BLaER1 treated with 17β-estradiol and CSF1 and Interleukin-3, amounts not matched to agents 10 nM and 100 nM (cell line): ENCODE data around the gene DNAJB11.

Experiments used
- H3K27ac ChIP-seq, 11 experiments: shearing (Covaris generic); formaldehyde crosslinking; 2 replicates each; pipeline ENCODE4 v1.8.1; 2022
- H3K27me3 ChIP-seq, 11 experiments: shearing (Covaris generic); formaldehyde crosslinking; 2 replicates each; pipeline ENCODE4 v1.8.1; 2022
- H3K36me3 ChIP-seq, 11 experiments: shearing (Covaris generic); formaldehyde crosslinking; 2 replicates each; pipeline ENCODE4 v1.8.1; 2022
- H3K4me1 ChIP-seq, 10 experiments: shearing (Covaris generic); formaldehyde crosslinking; 2 replicates each; pipeline ENCODE4 v1.8.1; 2022
- H3K4me2 ChIP-seq, 11 experiments: shearing (Covaris generic); formaldehyde crosslinking; 2 replicates each; pipeline ENCODE4 v1.8.1; 2022
- H3K4me3 ChIP-seq, 10 experiments: shearing (Covaris generic); formaldehyde crosslinking; 2 replicates each; pipeline ENCODE4 v1.8.1; 2022
- H3K9ac ChIP-seq, 11 experiments: shearing (Covaris generic); formaldehyde crosslinking; 2 replicates each; pipeline ENCODE4 v1.8.1; 2022
- H3K9me3 ChIP-seq, 11 experiments: shearing (Covaris generic); formaldehyde crosslinking; replicated peaks in 1 of 11; 2 replicates each; pipeline ENCODE4 v1.8.1; 2022
- H4K20me1 ChIP-seq, 11 experiments: shearing (Covaris generic); formaldehyde crosslinking; 2 replicates each; pipeline ENCODE4 v1.8.1; 2022
- Cebpa-rat ChIP-seq, 11 experiments: shearing (Covaris generic); IDR thresholded peaks; 2 replicates each; pipeline ENCODE4 v1.8.1; 2022

DNAJB11 gene

DNA sequence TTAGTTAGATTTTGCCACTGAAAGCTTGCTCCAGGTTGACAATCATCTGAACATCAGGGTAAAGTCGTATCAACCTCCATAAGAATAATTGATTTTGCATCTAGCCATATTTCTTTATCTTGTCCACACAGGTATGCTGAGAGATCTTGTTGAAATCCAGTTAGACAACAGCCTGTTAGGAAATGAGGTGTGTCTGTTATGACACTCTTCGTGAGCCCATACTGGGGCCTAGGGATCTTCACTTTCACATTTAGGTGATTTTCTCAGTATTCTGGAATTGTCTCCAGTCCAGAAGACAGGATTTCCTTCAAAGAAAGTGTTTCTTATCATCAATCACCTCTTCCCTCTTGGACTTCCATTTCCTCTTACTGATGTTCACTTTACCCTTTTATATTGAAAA lies 18.1 kb downstream of the DNAJB11 start:
- Histone ChIP-seq H4K20me1 (peaks cover 0 to 11% (median 0%) of the 10 kb centered on the region in 11 experiments; a peak in 2 of 22 replicates), H3K27me3 (no peaks in the 10 kb centered on the region), H3K9ac (no peak overlapping the region), H3K4me2 (no peak overlapping the region), H3K9me3 (no peaks in the 10 kb centered on the region), H3K27ac (no peak overlapping the region), H3K36me3 (peaks cover 28 to 44% (median 38%) of the 10 kb centered on the region in 11 experiments), H3K4me3 (no peak overlapping the region), H3K4me1 (no peaks in the 10 kb centered on the region)
- no peak for TF ChIP-seq Cebpa-rat (IDR thresholded peaks at IDR 0.05)

DNA sequence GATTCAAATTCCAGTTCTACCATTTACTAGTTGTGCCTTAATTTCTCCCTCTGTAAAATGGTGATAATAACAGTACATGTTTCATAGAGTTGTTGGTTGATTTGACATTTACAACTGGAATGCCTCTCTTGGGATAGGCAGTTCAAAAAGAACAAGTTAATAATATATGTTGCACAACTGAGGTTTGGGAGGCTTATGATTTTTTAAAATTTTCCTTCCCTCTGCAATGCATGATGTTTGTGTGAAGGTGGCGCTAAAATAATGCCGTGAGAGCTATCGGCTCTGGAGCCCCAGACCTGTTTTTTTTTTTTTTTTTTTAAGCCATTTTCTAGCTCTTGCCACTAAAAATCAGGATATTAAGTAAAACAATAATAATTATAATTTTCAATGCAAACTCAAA lies 18.6 kb downstream of the DNAJB11 start:
- Histone ChIP-seq H3K4me2 (no peak overlapping the region), H3K4me3 (no peak overlapping the region), H3K9me3 (no peaks in the 10 kb centered on the region), H3K4me1 (no peaks in the 10 kb centered on the region), H3K9ac (no peak overlapping the region), H3K27ac (no peak overlapping the region), H3K27me3 (no peaks in the 10 kb centered on the region), H3K36me3 (peaks cover 23 to 39% (median 33%) of the 10 kb centered on the region in 11 experiments), H4K20me1 (peaks cover 0 to 8% (median 0%) of the 10 kb centered on the region in 11 experiments; a peak in 2 of 22 replicates)
- TF ChIP-seq Cebpa-rat (IDR thresholded peaks at IDR 0.05), result no peak

DNA sequence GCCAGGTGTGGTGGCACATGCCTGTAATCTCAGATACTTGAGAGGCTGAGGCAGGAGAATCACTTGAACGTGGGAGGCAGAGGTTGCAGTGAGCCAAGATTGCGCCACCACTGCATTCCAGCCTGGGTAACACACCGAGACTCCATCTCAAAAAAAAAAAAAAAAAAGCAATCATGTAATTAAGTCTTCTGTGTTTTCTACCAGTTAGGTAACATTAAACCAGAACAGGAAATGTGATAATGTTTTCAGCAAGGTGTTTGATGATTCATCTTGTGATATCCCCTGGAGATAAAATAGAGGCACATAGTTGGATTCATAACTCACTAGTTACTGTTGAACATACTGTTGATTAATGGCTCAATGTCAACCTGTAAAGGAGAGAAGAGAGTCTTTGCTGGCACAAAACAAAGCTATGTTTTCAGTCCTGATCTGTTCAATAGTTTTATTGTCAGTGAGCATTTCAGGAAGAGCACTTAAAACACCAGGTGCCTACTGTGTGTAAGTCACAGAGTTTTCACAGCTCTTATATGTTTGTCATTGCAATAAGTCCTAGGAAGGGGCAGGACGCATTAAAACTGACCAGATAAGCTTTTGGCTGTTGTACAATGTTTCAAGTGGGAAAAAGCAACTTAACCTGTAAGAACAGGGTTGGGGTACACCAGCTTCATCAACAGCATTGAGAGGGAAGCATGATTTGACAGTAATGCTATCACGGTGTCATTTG lies 19.5 kb downstream of the DNAJB11 start:
- H3K27ac ChIP-seq, result no peak overlapping the region
- no peak overlapping the region for H3K4me3 ChIP-seq
- no peak overlapping the region for H3K9ac ChIP-seq
- H3K4me2 ChIP-seq, result no peak overlapping the region
- no peaks in the 10 kb centered on the region; a peak in 1 of 22 replicates for H4K20me1 ChIP-seq
- H3K36me3 ChIP-seq, result peaks cover 14 to 30% (median 24%) of the 10 kb centered on the region in 11 experiments
- H3K4me1 ChIP-seq, result no peaks in the 10 kb centered on the region
- no peak for TF ChIP-seq Cebpa-rat (IDR thresholded peaks at IDR 0.05)
- H3K9me3 ChIP-seq, result no peaks in the 10 kb centered on the region
- no peaks in the 10 kb centered on the region for H3K27me3 ChIP-seq

DNA sequence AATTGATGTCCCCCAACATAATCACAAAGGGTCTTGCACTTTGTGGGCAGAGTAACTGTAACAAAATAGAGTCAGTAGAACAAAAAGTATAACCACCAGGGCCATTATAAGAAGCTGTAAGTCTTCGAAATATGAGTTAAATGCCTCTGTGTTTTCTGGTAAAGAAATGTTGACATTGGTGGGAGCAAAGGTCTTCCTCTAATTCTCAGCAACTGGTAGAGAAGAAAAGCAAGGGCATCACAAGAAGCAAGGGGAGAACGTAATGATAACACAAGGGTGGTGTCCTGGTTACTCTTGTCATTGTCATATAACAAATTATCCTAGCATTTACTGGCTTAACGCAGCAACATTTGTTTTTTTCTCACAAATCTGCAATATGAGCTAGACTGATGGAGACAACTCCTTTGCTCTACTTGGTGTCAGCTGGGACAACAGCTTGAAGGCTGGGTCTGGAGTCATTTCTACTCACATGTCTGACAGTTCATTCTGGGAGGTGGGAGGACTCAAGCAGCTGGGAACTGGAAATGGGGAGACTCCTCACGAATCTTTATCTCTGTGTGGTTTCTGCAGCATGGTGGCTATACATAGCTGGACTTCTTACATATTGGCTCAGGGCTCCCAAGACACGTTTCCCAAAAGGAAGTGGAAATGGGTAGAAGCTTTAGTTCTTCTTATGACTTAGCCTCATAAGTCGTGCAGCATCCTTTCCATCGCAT lies 20.2 kb downstream of the DNAJB11 start:
- no peak for TF ChIP-seq Cebpa-rat (IDR thresholded peaks at IDR 0.05)

DNA sequence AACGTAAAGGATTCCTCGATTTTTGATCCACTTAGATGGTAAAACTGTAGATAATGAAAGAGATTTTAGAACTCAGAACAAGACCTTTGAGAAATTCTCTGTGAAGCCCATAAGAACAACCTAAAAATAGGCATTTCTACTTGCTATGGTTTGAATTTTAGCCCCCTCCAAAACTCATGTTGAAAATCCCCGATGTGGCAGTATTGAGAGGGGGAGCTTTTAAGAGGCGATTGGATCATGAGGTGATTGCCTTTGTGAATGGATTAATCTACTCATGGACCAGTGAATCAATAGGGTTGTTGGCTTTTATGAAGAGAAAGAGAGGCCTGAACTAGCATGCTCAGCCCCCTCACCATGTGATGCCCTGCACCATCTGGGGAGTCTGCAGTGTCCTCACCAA lies 22.2 kb downstream of the DNAJB11 start:
- H3K27ac ChIP-seq, result no peak overlapping the region
- H3K4me3 ChIP-seq, result no peak overlapping the region
- H3K36me3 ChIP-seq, result peaks cover 0 to 4% (median under 1%) of the 10 kb centered on the region in 11 experiments; a peak in 4 of 22 replicates
- H3K9ac ChIP-seq, result no peak overlapping the region
- no peaks in the 10 kb centered on the region for H4K20me1 ChIP-seq
- no peak for TF ChIP-seq Cebpa-rat (IDR thresholded peaks at IDR 0.05)
- H3K4me2 ChIP-seq, result no peak overlapping the region
- no peaks in the 10 kb centered on the region for H3K9me3 ChIP-seq
- H3K4me1 ChIP-seq, result no peaks in the 10 kb centered on the region
- no peaks in the 10 kb centered on the region for H3K27me3 ChIP-seq

More for the DNA sequence above, 20.2 kb downstream of the DNAJB11 start:
- Histone ChIP-seq H3K4me1 (no peaks in the 10 kb centered on the region), H3K9me3 (no peaks in the 10 kb centered on the region), H3K4me2 (no peak overlapping the region), H3K9ac (no peak overlapping the region), H4K20me1 (no peaks in the 10 kb centered on the region; a peak in 1 of 22 replicates), H3K4me3 (no peak overlapping the region), H3K36me3 (peaks cover 7 to 22% (median 17%) of the 10 kb centered on the region in 11 experiments), H3K27ac (no peak overlapping the region), H3K27me3 (no peaks in the 10 kb centered on the region)

DNA sequence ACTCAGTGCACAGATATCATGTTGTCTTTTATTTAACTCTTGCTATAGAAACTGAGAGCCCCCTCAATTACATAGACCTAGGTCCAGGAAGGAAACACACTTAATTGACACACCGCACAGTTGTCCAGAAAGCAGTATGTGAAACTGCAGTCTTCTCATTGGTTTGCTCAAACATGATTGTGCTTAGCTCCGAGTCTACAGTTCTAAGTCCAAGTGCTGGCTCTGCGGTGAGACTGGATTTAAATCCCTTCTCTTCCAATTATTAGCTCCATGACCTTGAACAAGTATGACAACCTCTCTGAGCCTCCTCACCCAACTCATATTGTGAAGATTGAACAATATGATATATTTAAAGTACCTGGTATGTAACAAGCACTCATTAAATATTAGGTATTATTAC lies 23.3 kb downstream of the DNAJB11 start:
- no peak overlapping the region for H3K4me2 ChIP-seq
- no peak overlapping the region for H3K4me3 ChIP-seq
- H3K36me3 ChIP-seq, result no peaks in the 10 kb centered on the region
- TF ChIP-seq Cebpa-rat (IDR thresholded peaks at IDR 0.05), result no peak
- H3K9ac ChIP-seq, result no peak overlapping the region
- H3K9me3 ChIP-seq, result no peaks in the 10 kb centered on the region
- H4K20me1 ChIP-seq, result no peaks in the 10 kb centered on the region
- no peaks in the 10 kb centered on the region for H3K27me3 ChIP-seq
- H3K4me1 ChIP-seq, result no peaks in the 10 kb centered on the region
- H3K27ac ChIP-seq, result no peak overlapping the region

DNA sequence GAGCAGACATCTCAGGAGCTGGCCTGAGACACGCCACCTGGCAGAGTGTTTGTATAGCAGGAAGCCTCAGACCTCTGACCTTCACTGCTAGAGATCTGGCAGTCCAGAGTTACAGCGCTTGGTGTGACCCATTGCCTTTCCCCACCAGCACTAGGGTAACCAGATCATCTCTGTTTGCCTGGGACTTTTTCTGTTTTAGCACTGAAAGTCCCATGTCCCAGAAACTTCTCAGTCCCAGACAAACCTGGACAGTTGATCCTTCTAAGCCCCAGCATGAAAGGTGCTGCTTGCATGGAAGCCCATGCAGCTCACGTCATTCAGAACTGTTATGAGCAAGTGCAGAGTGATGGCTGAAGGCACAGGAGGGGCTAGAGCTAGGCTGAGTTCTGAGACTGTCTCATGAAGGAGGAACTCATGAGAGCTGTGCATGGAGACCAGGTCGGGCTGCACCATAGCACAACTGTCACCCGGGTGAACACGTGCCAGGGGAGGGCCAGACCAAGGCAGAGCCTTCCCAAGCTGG lies 24.1 kb downstream of the DNAJB11 start:
- Histone ChIP-seq H4K20me1 (no peaks in the 10 kb centered on the region), H3K4me2 (no peak overlapping the region), H3K9ac (no peak overlapping the region), H3K36me3 (no peaks in the 10 kb centered on the region), H3K27ac (no peak overlapping the region), H3K4me1 (no peaks in the 10 kb centered on the region; a peak in 1 of 20 replicates), H3K4me3 (no peak overlapping the region), H3K27me3 (no peaks in the 10 kb centered on the region), H3K9me3 (no peaks in the 10 kb centered on the region)
- no peak for TF ChIP-seq Cebpa-rat (IDR thresholded peaks at IDR 0.05)

DNA sequence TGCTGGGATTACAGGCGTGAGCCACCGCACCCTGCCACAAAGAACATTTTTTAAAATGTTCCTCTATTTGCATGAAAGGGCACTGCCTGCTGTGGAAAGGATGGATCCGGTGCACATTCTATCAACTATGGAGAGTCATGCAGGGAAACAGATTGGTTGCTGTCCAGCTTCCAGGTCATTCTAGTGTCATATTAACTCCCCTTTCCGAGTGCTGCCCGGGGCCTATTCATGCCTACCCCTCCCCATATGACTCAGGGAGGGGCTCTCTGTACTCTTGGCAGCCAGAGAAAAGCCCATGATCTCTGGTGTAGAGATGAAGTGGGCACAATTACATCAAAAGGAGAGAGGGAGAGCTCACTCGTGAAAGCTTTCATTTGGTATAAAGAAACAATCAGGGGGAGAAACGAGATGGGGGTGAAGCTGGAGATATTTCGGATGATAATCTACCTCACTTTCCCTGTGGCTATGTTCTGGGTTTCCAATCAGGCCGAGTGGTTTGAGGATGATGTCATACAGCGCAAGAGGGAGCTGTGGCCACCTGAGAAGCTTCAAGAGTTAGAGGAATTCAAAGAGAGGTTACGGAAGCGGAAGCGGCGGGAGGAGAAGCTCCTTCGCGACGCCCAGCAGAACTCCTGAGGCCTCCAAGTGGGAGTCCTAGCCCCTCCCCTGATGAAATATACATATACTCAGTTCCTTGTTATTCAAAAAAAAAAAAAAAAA lies 26.2 kb downstream of the DNAJB11 start:
- no peak overlapping the region for H3K27ac ChIP-seq
- no peak overlapping the region for H3K4me3 ChIP-seq
- no peaks in the 10 kb centered on the region for H3K27me3 ChIP-seq
- H3K4me1 ChIP-seq, result no peaks in the 10 kb centered on the region; a peak in 1 of 20 replicates
- no peak overlapping the region for H3K4me2 ChIP-seq
- H3K9ac ChIP-seq, result no peak overlapping the region
- no peaks in the 10 kb centered on the region for H3K36me3 ChIP-seq
- H3K9me3 ChIP-seq, result no peaks in the 10 kb centered on the region
- H4K20me1 ChIP-seq, result no peaks in the 10 kb centered on the region
- TF ChIP-seq Cebpa-rat (IDR thresholded peaks at IDR 0.05), result no peak

DNA sequence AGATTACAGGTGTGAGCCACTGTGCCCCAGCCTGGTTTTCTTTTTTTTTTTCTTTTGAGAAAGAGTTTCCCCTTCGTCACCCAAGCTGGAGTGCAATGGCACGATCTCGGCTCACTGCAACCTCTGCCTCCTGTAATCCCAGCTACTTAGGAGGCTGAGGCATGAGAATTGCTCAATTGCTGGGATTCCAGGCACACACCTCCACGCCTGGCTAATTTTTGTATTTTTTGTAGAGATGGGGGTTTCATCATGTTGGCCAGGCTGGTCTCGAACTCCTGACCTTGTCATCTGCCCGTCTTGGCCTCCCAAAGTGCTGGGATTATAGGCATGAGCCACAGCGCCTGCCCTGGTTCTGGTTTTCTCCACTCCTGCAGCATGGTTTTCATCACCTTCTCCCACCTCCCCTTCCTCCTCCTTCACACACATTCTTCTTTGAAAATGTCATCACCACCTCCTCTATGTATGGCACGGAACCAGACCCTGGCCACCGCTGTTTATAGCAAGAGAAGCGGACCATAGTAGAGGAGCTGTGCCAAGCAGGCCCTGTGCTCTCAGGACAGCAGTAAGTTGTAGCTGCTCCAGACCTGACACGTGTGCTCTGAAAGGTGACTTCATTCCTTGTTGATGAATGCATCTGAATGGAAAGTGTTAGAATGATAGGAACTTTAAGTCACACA lies 27.7 kb downstream of the DNAJB11 start:
- H4K20me1 ChIP-seq, result no peaks in the 10 kb centered on the region
- no peaks in the 10 kb centered on the region for H3K27me3 ChIP-seq
- TF ChIP-seq Cebpa-rat (IDR thresholded peaks at IDR 0.05), result no peak
- no peaks in the 10 kb centered on the region; a peak in 1 of 20 replicates for H3K4me1 ChIP-seq
- H3K9me3 ChIP-seq, result no peaks in the 10 kb centered on the region
- no peak overlapping the region for H3K4me2 ChIP-seq
- H3K36me3 ChIP-seq, result no peaks in the 10 kb centered on the region
- H3K27ac ChIP-seq, result no peak overlapping the region
- no peak overlapping the region for H3K4me3 ChIP-seq
- no peak overlapping the region for H3K9ac ChIP-seq
